HCT116 (cell line): Measurements from ENCODE around the gene PBX1. TPM values are rescaled to one million over a fixed set of nuclear protein-coding genes. Genes with fewer than 3 reads are reported as not detected.
A peak's percentile ranks its signal among the peaks of the same experiment; 100 is the strongest.

Experiments
- ATAC-seq: fragments of 200-7000 bp; cut with Tn5 transposase; 2 replicates; pipeline ENCODE4 v1.9.1; 2020; ENCODE audit warnings: mild to moderate bottlenecking, moderate library complexity
- BruUV-seq: library from RNA; stranded (reverse); fragments of 400-500 nt; replicated peaks from 2 replicates; lab custom pipeline; 2021; lab: Mats Ljungman, UMichigan
- CTCF ChIA-PET: fragments of 300-600 bp; sonication (Branson Sonifier 250); formaldehyde crosslinking; loops from one replicate; lab custom pipeline; 2021; ENCODE audit warnings: antibody characterized with exemption; lab: Charles Lee
- POLR2A ChIA-PET: fragments of 300-600, 350-600 bp; sonication (Branson Sonifier 250); formaldehyde crosslinking; loops from one replicate; lab custom pipeline; 2021; ENCODE audit warnings: antibody characterized with exemption; lab: Charles Lee
- RAD21 ChIA-PET, 2 experiments: fragments of 300-600 bp; sonication (Branson Sonifier 250); formaldehyde crosslinking; loops; one replicate each; lab custom pipeline; 2023; ENCODE audit warnings: low total read pairs in 2 of 2; ENCODE audit not compliant: uncharacterized antibody in 2 of 2, unreplicated experiment in 2 of 2, low non-redundant PET in 1 of 2; lab: Charles Lee
- DNase-seq: peaks from one replicate; pipeline ENCODE4 v3.0.0-alpha.2; 2010; ENCODE audit warnings: low read depth, low spot score
- H2AFZ ChIP-seq: fragments of 200-600 bp; shearing (Covaris generic), sonication (generic); 2 replicates; pipeline ENCODE4 v1.6.1; 2017; ENCODE audit warnings: low read depth, mixed run types, mixed read lengths, antibody characterized with exemption, low read length; ENCODE audit not compliant: poor library complexity, severe bottlenecking
- H3K27ac ChIP-seq: 2 replicates; pipeline ENCODE4 v1.5.1; 2012; ENCODE audit warnings: low read depth, low read length
- H3K27me3 ChIP-seq: fragments of 200-600 bp; sonication (generic); 2 replicates; pipeline ENCODE4 v1.6.1; 2016; ENCODE audit warnings: mixed run types, low read length, mixed read lengths; ENCODE audit not compliant: insufficient read depth
- H3K36me3 ChIP-seq, 2 experiments: fragments of 200-500 bp in 1 of 2; fragments of 200-600 bp in 1 of 2; sonication (Bioruptor generic) in 1 of 2; sonication (generic) in 1 of 2; 2 replicates each; pipeline versions ENCODE4 v1.5.1 to v1.6.1; 2014 to 2016; ENCODE audit warnings: low read length in 2 of 2, inconsistent platforms in 1 of 2, mixed read lengths in 1 of 2, mixed run types in 1 of 2; ENCODE audit not compliant: insufficient read depth in 2 of 2, control insufficient read depth in 1 of 2
- H3K4me1 ChIP-seq, 2 experiments: fragments of 200-600 bp in 1 of 2; sonication (generic) in 1 of 2; 2 replicates each; pipeline versions ENCODE4 v1.5.1 to v1.6.1; 2012 to 2017; ENCODE audit warnings: low read length in 2 of 2, inconsistent platforms in 1 of 2, mild to moderate bottlenecking in 1 of 2, mixed read lengths in 1 of 2, mixed run types in 1 of 2, moderate library complexity in 1 of 2; ENCODE audit not compliant: insufficient read depth in 2 of 2, control insufficient read depth in 1 of 2
- H3K4me2 ChIP-seq: fragments of 200-600 bp; sonication (generic); 2 replicates; pipeline ENCODE4 v1.6.1; 2017; ENCODE audit warnings: mixed run types, low read length, mixed read lengths
- H3K4me3 ChIP-seq, 2 experiments: fragments of 200-600 bp in 1 of 2; sonication (generic) in 1 of 2; replicated peaks in 1 of 2; 2 replicates each; pipeline ENCODE4 v1.5.1; 2011 to 2016; ENCODE audit warnings: low read length in 2 of 2, control low read depth in 1 of 2, low read depth in 1 of 2, mild to moderate bottlenecking in 1 of 2, mixed read lengths in 1 of 2, mixed run types in 1 of 2
- H3K79me2 ChIP-seq: fragments of 200-600 bp; sonication (generic); 2 replicates; pipeline ENCODE4 v1.6.1; 2017; ENCODE audit warnings: mild to moderate bottlenecking, mixed run types, low read length, moderate library complexity, mixed read lengths; ENCODE audit not compliant: insufficient read depth
- H3K9ac ChIP-seq: fragments of 200-600 bp; sonication (generic); 2 replicates; pipeline ENCODE4 v1.6.1; 2016; ENCODE audit warnings: low read length, mixed read lengths
- H3K9me2 ChIP-seq: fragments of 200-600 bp; sonication (generic), shearing (Covaris generic); 2 replicates; pipeline ENCODE4 v1.6.1; 2017; ENCODE audit warnings: mixed run types, mild to moderate bottlenecking, moderate library complexity; ENCODE audit not compliant: insufficient read depth
- H3K9me3 ChIP-seq, 2 experiments: fragments of 200-500 bp in 1 of 2; fragments of 200-600 bp in 1 of 2; sonication (Bioruptor generic) in 1 of 2; sonication (generic) in 1 of 2; 2 replicates each; pipeline ENCODE4 v1.6.1; 2014 to 2017; ENCODE audit warnings: low read length in 2 of 2, mixed read lengths in 2 of 2, inconsistent platforms in 1 of 2, low read depth in 1 of 2, mild to moderate bottlenecking in 1 of 2, mixed run types in 1 of 2, moderate library complexity in 1 of 2; ENCODE audit not compliant: control insufficient read depth in 1 of 2, insufficient read depth in 1 of 2
- H4K20me1 ChIP-seq: fragments of 200-600 bp; sonication (generic), shearing (Covaris generic); 2 replicates; pipeline ENCODE4 v1.6.1; 2017; ENCODE audit warnings: mixed run types, mild to moderate bottlenecking, moderate library complexity; ENCODE audit not compliant: insufficient read depth
- CBX3 ChIP-seq: IDR thresholded peaks from 2 replicates; pipeline ENCODE4 v1.6.1; 2012; ENCODE audit warnings: low read depth
- CEBPB ChIP-seq: IDR thresholded peaks from 2 replicates; pipeline ENCODE4 v1.6.1; 2012; ENCODE audit warnings: low read depth
- EGR1 ChIP-seq: IDR thresholded peaks from 2 replicates; pipeline ENCODE4 v1.6.1; 2012; ENCODE audit warnings: low read depth
- ELF1 ChIP-seq: IDR thresholded peaks from 2 replicates; pipeline ENCODE4 v1.6.1; 2012; ENCODE audit warnings: low read depth, borderline replicate concordance
- EZH2 ChIP-seq: fragments of 200-600 bp; sonication (generic); IDR thresholded peaks from 2 replicates; pipeline ENCODE4 v1.6.1; 2017; ENCODE audit warnings: antibody characterized with exemption, mixed run types
- EZH2phosphoT487 ChIP-seq: fragments of 200-600 bp; IDR thresholded peaks from 2 replicates; pipeline ENCODE4 v1.6.1; 2018; ENCODE audit warnings: antibody characterized with exemption, borderline replicate concordance
- FOSL1 ChIP-seq: IDR thresholded peaks from 2 replicates; pipeline ENCODE4 v1.6.1; 2012; ENCODE audit warnings: low read depth
- JUND ChIP-seq: IDR thresholded peaks from 2 replicates; pipeline ENCODE4 v1.6.1; 2012
- POLR2A ChIP-seq: IDR thresholded peaks from 2 replicates; pipeline ENCODE4 v1.7.0; 2011; ENCODE audit warnings: borderline replicate concordance; ENCODE audit not compliant: insufficient read depth, insufficient read length; ENCODE audit errors: extremely low read depth
- POLR2AphosphoS5 ChIP-seq: IDR thresholded peaks from 2 replicates; pipeline ENCODE4 v1.6.1; 2011; ENCODE audit warnings: mild to moderate bottlenecking, low read depth, low read length, moderate library complexity
- RAD21 ChIP-seq: IDR thresholded peaks from 2 replicates; pipeline ENCODE4 v1.6.1; 2012; ENCODE audit warnings: low read depth, mild to moderate bottlenecking
- REST ChIP-seq: IDR thresholded peaks from 2 replicates; pipeline ENCODE4 v1.6.1; 2012; ENCODE audit warnings: low read depth
- SIN3A ChIP-seq: IDR thresholded peaks from 2 replicates; pipeline ENCODE4 v1.6.1; 2012; ENCODE audit warnings: low read depth
- SP1 ChIP-seq: IDR thresholded peaks from 2 replicates; pipeline ENCODE4 v1.6.1; 2012; ENCODE audit warnings: low read depth
- SRF ChIP-seq: IDR thresholded peaks from 2 replicates; pipeline ENCODE4 v1.6.1; 2012; ENCODE audit warnings: low read depth
- TCF7L2 ChIP-seq: IDR thresholded peaks from 2 replicates; pipeline ENCODE4 v1.7.0; 2011; ENCODE audit warnings: borderline replicate concordance, inconsistent platforms; ENCODE audit not compliant: insufficient read depth, insufficient read length; ENCODE audit errors: extremely low read depth
- YY1 ChIP-seq: IDR thresholded peaks from 2 replicates; pipeline ENCODE4 v1.6.1; 2011; ENCODE audit warnings: low read length, low read depth, moderate library complexity, mild to moderate bottlenecking; ENCODE audit not compliant: insufficient replicate concordance; ENCODE audit errors: extremely low read depth
- ZBTB33 ChIP-seq: IDR thresholded peaks from 2 replicates; pipeline ENCODE4 v1.6.1; 2011; ENCODE audit warnings: mild to moderate bottlenecking, low read length, moderate library complexity; ENCODE audit not compliant: insufficient replicate concordance; ENCODE audit errors: extremely low read depth
- ZFX ChIP-seq: fragments of 450-650 bp; IDR thresholded peaks from 2 replicates; pipeline ENCODE4 v1.6.1; 2017
- ZNF274 ChIP-seq: fragments of 200-500 bp; sonication (Bioruptor generic); IDR thresholded peaks from 2 replicates; pipeline ENCODE4 v1.6.1; 2014; ENCODE audit warnings: mild to moderate bottlenecking, low read depth, low read length, inconsistent platforms
- intact Hi-C: fragments of 100-400 bp; cut with micrococcal nuclease; formaldehyde crosslinking; loops from 2 replicates; pipeline ENCODE4 v1.10.0; 2022
- total RNA-seq: library from RNA; stranded (reverse); gene quantifications from one replicate; pipeline ENCODE4 v1.2.1, GENCODE V29; 2021; ENCODE audit not compliant: unreplicated experiment
- TF ChIP-seq, protein P1 (sequence below), 3 experiments: fragments of 200-600 bp in 1 of 3; sonication (generic) in 1 of 3; IDR thresholded peaks in 2 of 3; conservative IDR thresholded peaks in 1 of 3; 2 replicates each; pipeline ENCODE4 v1.5.1; 2012 to 2017; ENCODE audit warnings: low read depth in 2 of 3, low read length in 2 of 3, antibody characterized with exemption in 1 of 3, borderline replicate concordance in 1 of 3, control low read depth in 1 of 3, mild to moderate bottlenecking in 1 of 3, mixed read lengths in 1 of 3, mixed run types in 1 of 3, moderate library complexity in 1 of 3; ENCODE audit not compliant: insufficient read depth in 1 of 3
- TF ChIP-seq, protein P2 (sequence below): IDR thresholded peaks from 2 replicates; pipeline ENCODE4 v1.6.1; 2012

Gene PBX1
- total RNA-seq, 1 experiment from 2014 or later = 29.6 TPM

GRCh38 chr1:164613176-164613575 lies 54.2 kb downstream of the PBX1 start:
- Histone ChIP-seq H3K27me3 (no peaks in the 10 kb centered on the region), H3K4me2 (peak overlapping the region; percentile 62), H3K9me2 (no peaks in the 10 kb centered on the region), H4K20me1 (no peaks in the 10 kb centered on the region), H3K9me3 (no peaks in the 10 kb centered on the region), H3K4me3 (no peak overlapping the region), H3K79me2 (no peaks in the 10 kb centered on the region), H2AFZ (no peak overlapping the region), H3K4me1 (peaks cover 33 to 35% of the 10 kb centered on the region in 2 experiments), H3K36me3 (no peaks in the 10 kb centered on the region), H3K27ac (no peak overlapping the region), H3K9ac (no peak overlapping the region)
- no TSS peak for BruUV-seq
- ATAC-seq = peak; percentile 59
- ChIA-PET CTCF (interaction anchor here (0.8 kb wide), 1 partner anchor 12 kb away, joined by 3 read pairs; no protein-coding TSS in a partner anchor), POLR2A (no interaction called here), RAD21 (no interaction called here)
- peak; percentile 26 for DNase-seq
- intact Hi-C loops = no loop called here
- TF ChIP-seq JUND (peak; percentile 30), FOSL1 (peak; percentile 14; the same call in 1 of the 2 replicates), ZNF274 (no peak), EGR1 (no peak), POLR2AphosphoS5 (no peak), YY1 (no peak), REST (no peak), ELF1 (no peak), RAD21 (no peak), CEBPB (no peak), CBX3 (peak; percentile 49; the same call in 1 of the 2 replicates), ZBTB33 (no peak), EZH2 (no peak), POLR2A (no peak), EZH2phosphoT487 (no peak), SIN3A (no peak), SP1 (peak; percentile 52), TCF7L2 (no peak), SRF (no peak), ZFX (no peak)
- TF ChIP-seq, protein P1, sequence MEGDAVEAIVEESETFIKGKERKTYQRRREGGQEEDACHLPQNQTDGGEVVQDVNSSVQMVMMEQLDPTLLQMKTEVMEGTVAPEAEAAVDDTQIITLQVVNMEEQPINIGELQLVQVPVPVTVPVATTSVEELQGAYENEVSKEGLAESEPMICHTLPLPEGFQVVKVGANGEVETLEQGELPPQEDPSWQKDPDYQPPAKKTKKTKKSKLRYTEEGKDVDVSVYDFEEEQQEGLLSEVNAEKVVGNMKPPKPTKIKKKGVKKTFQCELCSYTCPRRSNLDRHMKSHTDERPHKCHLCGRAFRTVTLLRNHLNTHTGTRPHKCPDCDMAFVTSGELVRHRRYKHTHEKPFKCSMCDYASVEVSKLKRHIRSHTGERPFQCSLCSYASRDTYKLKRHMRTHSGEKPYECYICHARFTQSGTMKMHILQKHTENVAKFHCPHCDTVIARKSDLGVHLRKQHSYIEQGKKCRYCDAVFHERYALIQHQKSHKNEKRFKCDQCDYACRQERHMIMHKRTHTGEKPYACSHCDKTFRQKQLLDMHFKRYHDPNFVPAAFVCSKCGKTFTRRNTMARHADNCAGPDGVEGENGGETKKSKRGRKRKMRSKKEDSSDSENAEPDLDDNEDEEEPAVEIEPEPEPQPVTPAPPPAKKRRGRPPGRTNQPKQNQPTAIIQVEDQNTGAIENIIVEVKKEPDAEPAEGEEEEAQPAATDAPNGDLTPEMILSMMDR (IDR thresholded peaks at IDR 0.05 in 2 of 3, conservative IDR thresholded peaks at IDR 0.05 in 1 of 3; ENCODE audit: borderline replicate concordance in 1 of 3, insufficient read depth in 1 of 3, low read depth in 2 of 3, low read length in 2 of 3) = no peak
- TF ChIP-seq, protein P2, sequence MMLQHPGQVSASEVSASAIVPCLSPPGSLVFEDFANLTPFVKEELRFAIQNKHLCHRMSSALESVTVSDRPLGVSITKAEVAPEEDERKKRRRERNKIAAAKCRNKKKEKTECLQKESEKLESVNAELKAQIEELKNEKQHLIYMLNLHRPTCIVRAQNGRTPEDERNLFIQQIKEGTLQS = no peak
